SW 1271 (cell line): Measurements from ENCODE around the gene CLEC17A.
"Not testable (repeated sequence)": the region's sequence is repeated elsewhere in the genome, so short reads cannot be mapped to it uniquely, and the experiment has no call there.

Experiments used
- DNase-seq, 2 experiments: peaks; one replicate each; lab custom pipeline; 2025; lab: John Stamatoyannopoulos, UW

The CLEC17A gene

DNA sequence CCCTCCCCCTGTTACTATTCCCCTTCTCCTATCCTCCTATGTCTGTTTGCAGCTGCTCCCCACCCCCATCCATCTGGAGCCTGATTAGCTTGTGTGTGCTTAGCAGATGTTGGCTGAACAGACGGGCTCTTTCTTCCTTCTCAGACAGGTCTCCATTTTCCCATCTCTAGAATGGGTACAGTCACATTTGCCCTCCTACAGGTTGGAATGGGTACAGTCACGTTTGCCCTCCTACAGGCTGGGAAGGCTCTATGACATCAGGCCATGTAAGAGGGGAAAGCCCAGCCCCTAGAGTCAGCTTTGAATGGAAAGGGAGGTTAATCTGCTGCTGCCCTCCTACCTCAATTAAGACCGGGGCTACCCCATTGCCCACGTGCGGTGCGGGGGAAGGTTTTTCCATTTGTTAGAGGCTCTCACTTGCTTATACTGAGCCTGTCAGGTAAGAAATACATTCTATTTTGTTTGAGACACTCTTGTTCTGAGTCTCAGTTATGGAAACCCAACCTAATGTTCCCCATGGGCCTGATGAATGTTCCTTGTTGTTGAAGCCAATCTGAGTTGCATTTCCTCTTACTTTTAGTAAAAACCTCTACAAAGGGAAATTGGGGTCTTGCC is 2.2 kb upstream of the CLEC17A start:
- DNase-seq, result no peak

DNA sequence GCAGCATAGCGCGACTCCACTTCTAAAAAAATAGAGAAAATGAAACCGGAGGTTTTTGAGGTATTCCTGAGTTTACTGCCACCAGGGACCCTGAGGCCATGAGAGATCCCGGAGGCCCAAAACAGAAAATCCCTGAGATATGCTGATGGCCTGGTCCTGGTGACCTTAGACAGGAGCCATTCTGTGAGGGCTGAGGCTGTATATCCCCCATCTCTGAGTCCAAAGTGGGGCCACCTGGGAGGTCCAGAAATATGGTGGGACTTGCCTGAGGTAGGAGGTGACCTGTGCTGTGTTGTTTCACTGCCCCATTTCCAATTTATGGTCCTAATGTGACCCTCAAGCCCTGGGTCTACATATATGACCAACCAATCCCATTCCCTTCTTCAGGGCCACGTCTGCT is 1.5 kb downstream of the CLEC17A start:
- DNase-seq, result not testable (repeated sequence)

GRCh38 chr19:14585187-14585586 is 2.3 kb downstream of the CLEC17A start:
- DNase-seq, result not testable (repeated sequence)

- DNase-seq, result not testable (repeated sequence)
These were observed 6.5 kb downstream of the CLEC17A start for GRCh38 chr19:14589433-14589832.

- no peak for DNase-seq
These were observed 12.7 kb downstream of the CLEC17A start for GRCh38 chr19:14595558-14595957.

DNA sequence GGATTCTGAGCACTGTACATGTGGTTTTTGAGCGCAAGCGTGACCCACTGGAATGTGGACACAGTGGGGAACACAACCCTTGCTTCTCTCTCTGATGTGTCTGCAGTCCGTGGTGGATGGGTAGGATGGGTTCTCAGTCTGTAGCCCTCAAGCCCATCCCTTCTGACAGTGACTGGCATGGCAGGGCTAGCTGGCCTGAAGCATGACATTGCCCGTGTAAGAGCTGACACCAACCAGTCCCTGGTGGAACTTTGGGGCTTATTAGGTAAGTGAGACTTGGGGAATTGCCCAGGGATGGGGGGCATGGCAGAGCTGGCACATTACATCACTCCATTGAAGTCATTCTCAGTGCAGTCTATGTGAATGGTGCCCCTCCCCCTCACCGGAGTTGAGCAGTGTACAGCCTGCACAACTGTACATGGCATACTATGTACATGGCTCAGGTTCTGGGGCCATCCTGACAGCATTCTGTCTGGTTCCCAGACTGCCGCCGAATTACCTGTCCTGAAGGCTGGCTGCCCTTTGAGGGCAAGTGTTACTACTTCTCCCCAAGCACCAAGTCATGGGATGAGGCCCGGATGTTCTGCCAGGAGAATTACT is 16.8 kb downstream of the CLEC17A start:
- no peak for DNase-seq

DNA sequence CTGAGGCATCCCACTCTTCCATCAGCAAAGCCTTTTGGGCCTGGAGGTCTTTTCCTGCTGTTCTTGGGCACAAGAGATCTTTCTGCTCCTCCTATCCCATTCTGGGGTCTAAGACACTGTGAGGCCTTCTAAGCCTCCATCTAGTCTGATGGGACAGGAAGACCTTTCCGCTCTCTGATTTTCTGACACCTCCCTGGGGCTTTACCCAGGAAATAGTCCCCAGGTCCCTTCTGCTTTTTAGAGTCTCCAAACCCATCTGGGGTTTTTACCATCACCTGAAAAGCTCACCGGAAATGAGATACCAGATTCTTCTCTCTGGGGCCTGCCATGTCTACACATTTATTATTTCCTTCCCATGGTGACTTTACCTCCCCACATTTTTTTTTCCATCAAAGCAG is 21.1 kb downstream of the CLEC17A start:
- no peak for DNase-seq

- no peak for DNase-seq
These were observed 23.7 kb downstream of the CLEC17A start for GRCh38 chr19:14606627-14607026.

GRCh38 chr19:14611051-14611450 is 28.2 kb downstream of the CLEC17A start:
- no peak for DNase-seq

- DNase-seq, result not testable (repeated sequence)
These were observed 29.4 kb downstream of the CLEC17A start for GRCh38 chr19:14612242-14612641.

- DNase-seq, result no peak
These were observed 29.8 kb downstream of the CLEC17A start for GRCh38 chr19:14612657-14613056.

DNA sequence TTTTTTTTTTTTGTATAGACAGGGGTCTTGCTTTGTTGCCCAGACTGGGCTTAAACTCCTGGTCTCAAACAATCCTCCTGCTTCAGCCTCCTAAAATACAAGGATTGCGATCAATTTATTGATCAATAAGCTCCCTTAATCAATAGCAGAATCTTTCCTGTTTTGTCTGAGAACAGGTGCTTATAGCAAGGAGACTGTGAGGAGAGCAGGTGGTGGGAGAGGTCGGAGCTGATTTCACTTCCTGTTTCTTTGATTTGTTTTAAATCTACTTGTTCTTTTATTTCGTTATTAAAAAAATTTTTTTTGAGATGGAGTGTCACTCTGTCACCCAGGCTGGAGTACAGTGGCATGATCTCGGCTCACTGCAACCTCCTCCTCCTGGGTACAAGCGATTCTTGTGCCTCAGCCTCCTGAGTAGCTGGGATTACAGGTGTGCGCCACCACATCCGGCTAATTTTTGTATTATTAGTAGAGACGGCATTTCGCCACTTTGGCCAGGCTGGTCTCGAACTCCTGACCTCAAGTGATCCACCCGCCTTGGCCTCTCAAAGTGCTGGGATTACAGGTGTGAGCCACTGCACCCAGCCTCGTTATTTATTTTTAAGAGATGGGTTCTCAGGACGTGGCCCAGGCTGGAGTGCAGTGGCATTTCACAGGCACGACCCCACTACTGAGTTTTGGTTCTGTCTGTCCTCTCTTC is 30.7 kb downstream of the CLEC17A start:
- DNase-seq, result not testable (repeated sequence)

- DNase-seq, result no peak
These were observed 31.2 kb downstream of the CLEC17A start for GRCh38 chr19:14614099-14614412.

GRCh38 chr19:14615623-14616022 is 32.7 kb downstream of the CLEC17A start:
- DNase-seq, result no peak

DNA sequence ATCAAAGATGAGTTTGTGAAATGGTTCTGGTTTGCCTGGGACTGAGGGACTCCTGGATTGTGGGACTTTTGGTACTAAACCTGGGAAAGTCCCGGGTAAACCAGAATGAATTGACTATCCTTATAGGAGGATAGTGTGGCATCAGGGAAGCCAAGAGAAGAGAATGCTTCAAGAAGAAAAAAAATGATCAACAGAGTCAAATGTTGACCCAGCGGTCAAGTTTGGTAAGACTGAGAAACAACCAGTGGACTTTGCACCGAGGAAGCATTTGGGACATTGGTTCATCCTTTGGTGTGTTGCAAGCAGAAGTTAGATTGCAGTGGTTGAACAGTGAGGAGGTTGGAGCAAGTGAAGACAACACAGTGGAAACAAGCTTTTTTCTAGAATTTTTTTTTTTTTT is 33.5 kb downstream of the CLEC17A start:
- DNase-seq, result no peak

- no peak for DNase-seq
These were observed 36.5 kb downstream of the CLEC17A start for GRCh38 chr19:14619404-14619803.

GRCh38 chr19:14624491-14624890 is 41.6 kb downstream of the CLEC17A start:
- DNase-seq, result not testable (repeated sequence)

GRCh38 chr19:14629557-14629956 is 46.7 kb downstream of the CLEC17A start:
- no peak for DNase-seq

DNA sequence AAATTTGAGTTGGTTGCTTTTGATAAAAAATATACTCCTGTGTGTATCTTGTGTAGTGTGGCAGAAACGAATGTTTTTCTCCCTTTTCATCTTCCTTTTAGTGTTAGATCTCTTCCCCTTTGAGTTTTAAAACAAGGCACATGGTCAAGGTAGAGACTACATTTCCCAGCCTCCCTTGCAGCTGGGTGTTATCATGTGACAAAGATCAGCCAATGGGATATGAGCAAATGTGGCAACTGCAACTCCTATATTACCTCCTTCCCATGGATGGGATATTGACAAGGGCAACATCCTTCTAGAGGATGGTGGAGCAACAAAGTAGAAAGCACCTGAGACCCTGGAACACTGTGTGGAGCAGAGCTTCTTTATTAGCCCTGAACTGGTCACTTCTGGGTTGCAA is 49.4 kb downstream of the CLEC17A start:
- DNase-seq, result peak in 1 of 2 experiments; percentile 62

- no peak for DNase-seq
These were observed 56.8 kb downstream of the CLEC17A start for GRCh38 chr19:14639536-14640277.

GRCh38 chr19:14648506-14648905 is 65.6 kb downstream of the CLEC17A start:
- DNase-seq, result no peak

DNA sequence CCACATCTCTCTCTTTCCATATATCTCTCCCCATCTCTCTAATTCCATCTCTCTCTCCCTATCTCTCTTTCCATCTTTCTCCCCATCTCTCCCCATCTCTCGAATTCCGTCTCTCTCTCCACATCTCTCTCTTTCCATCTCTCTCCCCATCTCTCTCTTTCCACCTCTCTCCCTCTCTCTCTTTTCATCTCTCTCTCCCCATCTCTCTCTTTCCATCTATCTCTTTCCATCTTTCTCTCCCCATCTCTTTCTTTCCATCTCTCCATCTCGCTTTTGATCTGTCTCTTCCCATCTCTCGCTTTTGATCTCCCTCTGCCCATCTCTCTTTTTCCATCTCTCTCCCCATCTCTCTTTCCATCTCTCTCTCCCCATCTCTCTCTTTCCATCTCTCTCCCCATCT is 66.1 kb downstream of the CLEC17A start:
- DNase-seq, result no peak

- DNase-seq, result no peak
These were observed 67.3 kb downstream of the CLEC17A start for GRCh38 chr19:14650161-14650560.
